NT2/D1 (cell line): ENCODE results near the gene PGGHG.

Source experiments
- SUZ12 ChIP-seq: IDR thresholded peaks from 2 replicates; pipeline ENCODE4 v1.6.1; 2011; ENCODE audit not compliant: insufficient read length, insufficient read depth; ENCODE audit errors: extremely low read depth
- YY1 ChIP-seq: IDR thresholded peaks from 2 replicates; pipeline ENCODE4 v1.6.1; 2011; ENCODE audit not compliant: insufficient read length, insufficient read depth
- ZNF274 ChIP-seq: IDR thresholded peaks from 2 replicates; pipeline ENCODE4 v1.6.1; 2011; ENCODE audit warnings: mild to moderate bottlenecking, low read depth, low read length

DNA sequence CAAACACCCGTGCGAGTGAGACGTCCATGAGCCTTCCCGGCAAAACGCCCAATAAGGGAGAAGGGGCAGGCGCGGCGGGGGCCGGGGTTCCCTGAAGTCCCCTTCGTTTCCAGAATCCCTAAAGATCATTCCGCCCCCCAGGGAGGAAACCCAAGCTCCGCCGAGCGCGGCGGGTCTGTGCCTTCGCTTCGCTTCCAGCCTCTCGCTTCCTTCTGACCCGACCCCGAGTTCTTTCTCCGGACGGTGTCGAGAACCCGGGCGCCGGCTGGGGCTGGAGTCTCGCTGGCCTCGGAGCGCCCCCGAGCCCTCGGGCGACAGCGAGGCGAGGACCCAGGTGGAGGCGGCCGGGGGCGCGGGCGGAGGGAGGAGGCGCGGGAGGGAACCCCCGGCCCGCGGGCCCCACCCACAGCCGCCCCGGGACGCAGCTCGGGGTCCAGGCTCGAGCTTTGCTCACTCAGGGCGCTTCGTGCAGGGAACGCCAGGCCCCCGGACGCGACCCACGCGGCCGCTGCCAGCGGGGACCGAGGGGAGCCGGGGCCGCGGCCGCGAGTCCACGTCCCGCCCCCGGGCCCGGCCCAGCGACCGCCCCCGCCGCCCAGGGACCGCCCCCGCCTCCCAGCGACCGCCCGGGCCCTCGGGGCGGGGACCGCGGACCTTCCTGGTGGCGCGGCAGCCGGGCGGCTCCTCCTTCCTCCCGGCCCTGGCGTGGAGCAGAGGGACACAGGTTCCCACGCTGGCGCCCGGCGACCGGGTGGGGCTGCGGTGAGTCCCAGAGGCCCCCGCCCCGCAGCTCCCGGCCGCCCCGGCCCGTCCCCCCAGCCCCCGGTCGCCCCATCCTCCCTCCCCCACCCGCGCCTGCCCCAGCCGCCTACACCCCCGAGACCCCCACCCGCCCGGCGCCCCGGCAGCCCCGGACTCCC is at the start of gene PGGHG:
- no peak for TF ChIP-seq YY1
- no peak for TF ChIP-seq ZNF274
- TF ChIP-seq SUZ12: no peak
